Measurements from ENCODE around the gene IGFBP3.

IGFBP3 gene

GRCh38 chr7:45938626-45939302, 17.7 kb upstream of the IGFBP3 start:
- no peak for DNase-seq (ENCODE audit: low spot score)
- no peak for TF ChIP-seq CTCF (IDR thresholded peaks at IDR 0.05)
- no peak overlapping the region for H3K4me3 ChIP-seq

GRCh38 chr7:45937862-45938261, 16.8 kb upstream of the IGFBP3 start:
- no peak for DNase-seq (ENCODE audit: low spot score)
- TF ChIP-seq CTCF (IDR thresholded peaks at IDR 0.05) = no peak
- H3K27ac ChIP-seq = no peak overlapping the region
- no peak overlapping the region for H3K4me3 ChIP-seq

More at GRCh38 chr7:45938626-45939302, 17.7 kb upstream of the IGFBP3 start:
- H3K27ac ChIP-seq = no peak overlapping the region

DNA sequence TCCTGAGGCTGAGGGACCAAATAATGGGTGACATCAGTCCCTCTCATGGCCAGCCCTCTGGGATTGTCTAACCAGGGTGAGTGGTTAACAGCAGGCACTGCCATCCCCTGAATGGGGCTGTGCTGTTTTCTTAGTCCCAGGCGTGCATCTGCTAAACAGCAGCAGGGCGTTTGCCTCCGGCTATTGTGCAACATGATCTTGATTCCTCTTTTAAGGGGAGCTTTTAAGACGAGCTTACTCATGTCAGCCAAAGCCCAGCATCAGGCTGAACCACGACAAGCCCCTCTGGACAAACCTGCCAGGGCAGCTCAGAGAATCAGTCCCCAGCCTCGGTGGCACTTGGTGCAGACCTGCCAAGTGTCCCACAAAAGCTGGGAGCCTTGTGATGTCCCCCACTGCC, 16.2 kb upstream of the IGFBP3 start:
- Histone ChIP-seq H3K27ac (no peak overlapping the region), H3K4me3 (no peak overlapping the region)
- no peak for TF ChIP-seq CTCF (IDR thresholded peaks at IDR 0.05)
- no peak for DNase-seq (ENCODE audit: low spot score)

- no peak overlapping the region for H3K27ac ChIP-seq
- no peak for DNase-seq (ENCODE audit: low spot score)
- TF ChIP-seq CTCF (IDR thresholded peaks at IDR 0.05) = no peak
- H3K4me3 ChIP-seq = no peak overlapping the region
Measured at GRCh38 chr7:45930967-45931366, 9.9 kb upstream of the IGFBP3 start.

GRCh38 chr7:45927721-45928120, 6.6 kb upstream of the IGFBP3 start:
- Histone ChIP-seq H3K27ac (no peak overlapping the region), H3K4me3 (no peak overlapping the region)
- no peak for DNase-seq (ENCODE audit: low spot score)
- TF ChIP-seq CTCF (IDR thresholded peaks at IDR 0.05) = no peak

DNA sequence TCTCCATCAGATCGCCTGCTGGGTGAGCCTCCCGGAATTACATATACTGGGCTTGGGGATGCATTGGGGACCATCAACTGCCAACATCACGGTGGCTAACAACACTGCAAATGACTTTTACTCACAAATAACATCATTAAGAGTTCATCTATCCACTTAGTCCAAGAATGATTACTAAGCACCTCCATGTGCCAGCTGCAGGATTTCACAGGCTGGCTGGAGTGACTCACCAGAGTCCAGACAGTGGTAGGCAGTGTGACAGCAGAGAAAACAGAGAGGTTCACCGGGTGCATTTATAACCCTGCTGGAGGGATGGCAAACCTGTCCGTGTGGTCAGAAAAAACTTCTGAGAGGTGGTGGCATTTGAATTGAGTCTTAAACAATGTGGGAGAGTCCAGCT, 3.2 kb upstream of the IGFBP3 start:
- no peak for DNase-seq (ENCODE audit: low spot score)
- no peak overlapping the region for H3K4me3 ChIP-seq
- H3K27ac ChIP-seq = no peak overlapping the region
- TF ChIP-seq CTCF (IDR thresholded peaks at IDR 0.05) = no peak

GRCh38 chr7:45923818-45924217, 2.7 kb upstream of the IGFBP3 start:
- DNase-seq (ENCODE audit: low spot score) = no peak
- Histone ChIP-seq H3K4me3 (no peak overlapping the region), H3K27ac (no peak overlapping the region)
- TF ChIP-seq CTCF (IDR thresholded peaks at IDR 0.05) = no peak
